Ectodermal cell (in vitro differentiated cells): ENCODE measurements around the gene ABCC9.
"Not testable (repeated sequence)": the region's sequence is repeated elsewhere in the genome, so short reads cannot be mapped to it uniquely, and the experiment has no call there.

Experiments used
- H3K27ac ChIP-seq: 2 replicates; pipeline ENCODE4 v1.7.0; 2013; ENCODE audit warnings: mild to moderate bottlenecking, low read depth, low read length; ENCODE audit not compliant: insufficient read depth, poor library complexity, severe bottlenecking
- H3K27me3 ChIP-seq: 2 replicates; pipeline ENCODE4 v1.7.0; 2013; ENCODE audit warnings: mild to moderate bottlenecking, low read length; ENCODE audit not compliant: insufficient read depth, control insufficient read depth, poor library complexity, severe bottlenecking
- H3K36me3 ChIP-seq: one replicate; pipeline ENCODE4 v1.7.0; 2013; ENCODE audit warnings: low read length; ENCODE audit not compliant: control insufficient read depth, insufficient read depth
- H3K4me1 ChIP-seq: one replicate; pipeline ENCODE4 v1.7.0; 2013; ENCODE audit warnings: low read length; ENCODE audit not compliant: control insufficient read depth, insufficient read depth
- H3K4me3 ChIP-seq: 2 replicates; pipeline ENCODE4 v1.7.0; 2013; ENCODE audit warnings: low read depth, low read length, control low read depth; ENCODE audit not compliant: insufficient read depth
- H3K9me3 ChIP-seq: 2 replicates; pipeline ENCODE4 v1.7.0; 2013; ENCODE audit warnings: mild to moderate bottlenecking, low read length, moderate library complexity; ENCODE audit not compliant: control insufficient read depth
- WGBS, 2 experiments: methylation state at CpG; one replicate each; pipeline ENCODE4 v1.1.7; 2013; ENCODE audit warnings: missing lambda C conversion rate in 2 of 2; 5-methylcytosine and 5-hydroxymethylcytosine counted together

Gene ABCC9

DNA sequence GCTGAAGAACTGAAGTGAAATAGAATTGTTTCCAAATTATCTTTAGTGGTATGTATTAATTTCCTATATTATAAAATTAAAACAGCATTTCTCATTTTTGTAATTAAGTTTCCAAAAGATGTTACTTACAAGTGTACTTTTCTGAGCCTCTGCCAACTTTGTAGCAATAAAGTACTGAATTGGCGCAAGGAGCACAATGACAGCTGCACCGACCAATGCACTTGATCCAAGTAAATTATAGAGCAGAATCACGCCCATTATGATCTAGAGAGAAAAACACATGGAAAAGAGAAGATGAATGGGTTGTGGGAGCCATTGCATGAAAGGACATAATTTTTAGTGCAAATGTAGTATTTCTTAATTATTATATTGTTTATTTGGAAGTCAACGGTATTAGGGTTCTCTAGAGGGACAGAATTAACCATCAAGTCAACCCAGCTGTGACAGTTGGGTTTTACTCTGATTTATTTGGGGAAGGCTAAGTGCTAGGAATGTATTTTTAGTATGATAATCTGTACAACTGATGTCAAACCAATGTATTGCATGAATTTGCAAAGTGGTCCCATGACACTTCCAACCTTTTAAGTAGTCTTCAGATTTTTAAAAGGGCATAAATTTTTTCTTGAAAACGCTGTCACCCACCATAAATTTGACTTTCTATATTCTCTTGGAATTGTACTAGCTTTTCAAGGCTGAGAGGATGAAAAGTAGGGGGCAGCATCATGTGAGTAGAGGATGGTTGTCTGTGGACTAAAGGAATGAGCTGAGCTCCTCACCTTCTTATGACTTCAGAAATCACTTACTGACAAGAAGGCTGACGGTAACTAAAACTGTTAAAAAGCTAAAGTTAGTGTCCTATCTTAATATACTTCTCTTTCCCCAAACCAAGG, 33.0 kb downstream of the ABCC9 start:
- peaks cover 4% of the 10 kb centered on the region for H3K4me1 ChIP-seq
- no peak overlapping the region for H3K4me3 ChIP-seq
- H3K27me3 ChIP-seq = no peaks in the 10 kb centered on the region
- H3K36me3 ChIP-seq = no peaks in the 10 kb centered on the region
- no peaks in the 10 kb centered on the region for H3K9me3 ChIP-seq
- WGBS, 2 experiments = 96 to 98% methylated on average over 5 to 6 of the region's 6 CpGs
- H3K27ac ChIP-seq = no peak overlapping the region

DNA sequence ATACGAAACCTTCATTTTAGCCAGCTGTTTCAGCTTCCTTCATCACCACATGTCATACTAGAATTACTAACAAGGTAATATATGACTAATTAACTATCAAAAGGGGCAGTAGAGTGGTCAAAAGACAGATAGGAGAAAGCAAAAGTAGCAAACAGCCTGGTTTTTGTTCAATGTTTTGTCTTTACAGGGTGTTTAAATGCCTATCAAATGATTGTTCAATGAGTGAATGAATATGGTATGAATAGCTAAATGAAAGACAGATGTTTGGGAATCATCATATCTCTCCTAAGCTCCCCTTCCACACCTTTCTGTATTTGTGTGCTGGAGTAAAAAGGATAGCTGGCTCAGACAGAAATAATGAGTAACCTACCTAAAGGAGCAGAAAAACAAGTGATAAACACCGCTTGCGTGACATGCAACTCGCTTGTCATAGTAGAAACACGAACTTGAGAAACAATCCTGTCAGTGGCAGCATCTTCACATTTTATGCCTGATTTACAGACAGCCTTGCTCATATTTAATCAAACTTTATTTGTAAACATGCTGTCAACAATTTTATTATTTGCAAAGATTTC, 34.2 kb downstream of the ABCC9 start:
- Histone ChIP-seq H3K4me1 (peaks cover 4% of the 10 kb centered on the region), H3K27ac (no peak overlapping the region), H3K9me3 (no peaks in the 10 kb centered on the region), H3K36me3 (no peaks in the 10 kb centered on the region), H3K27me3 (no peaks in the 10 kb centered on the region), H3K4me3 (no peak overlapping the region)
- 93% methylated on average over 4 of the region's 5 CpGs for WGBS, 2 experiments

DNA sequence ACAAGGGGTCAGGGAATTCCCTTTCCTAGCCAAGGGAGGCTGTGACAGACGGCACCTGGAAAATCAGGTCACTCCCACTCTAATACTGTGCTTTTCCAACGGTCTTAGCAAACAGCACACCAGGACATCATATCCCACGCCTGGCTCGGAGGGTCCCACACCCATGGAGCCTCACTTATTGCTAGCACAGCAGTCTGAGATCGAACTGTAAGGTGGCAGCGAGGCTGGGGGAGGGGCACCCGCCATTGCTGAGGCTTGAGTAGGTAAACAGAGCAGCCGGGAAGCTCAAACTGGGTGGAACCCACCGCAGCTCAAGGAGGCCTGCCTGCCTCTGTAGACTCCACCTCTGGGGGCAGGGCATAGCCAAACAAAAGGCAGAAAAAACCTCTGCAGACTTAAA, 41.7 kb downstream of the ABCC9 start:
- H3K4me3 ChIP-seq, H3K4me1 ChIP-seq, H3K9me3 ChIP-seq, H3K27ac ChIP-seq, H3K27me3 ChIP-seq, H3K36me3 ChIP-seq: not testable (repeated sequence)
- 81 to 83% methylated on average over 9 of the region's 9 CpGs for WGBS, 2 experiments

DNA sequence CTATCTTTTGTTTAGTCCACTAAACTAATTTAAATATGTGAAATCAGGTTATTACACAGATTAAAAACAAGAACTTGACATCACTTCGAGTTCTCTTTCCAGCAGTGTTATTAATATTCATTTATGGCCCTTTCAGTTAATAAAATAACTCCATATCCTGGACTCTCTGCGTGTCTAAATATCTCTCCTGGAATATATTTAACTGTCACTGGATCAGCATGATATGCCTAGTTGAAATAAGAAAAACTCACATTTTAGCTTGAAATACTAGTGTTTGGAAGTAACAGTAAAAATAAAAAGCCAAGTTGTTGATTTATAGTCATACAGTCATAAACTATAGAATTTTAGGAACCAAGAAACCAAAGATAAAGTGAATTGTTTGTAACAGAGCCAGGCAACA, 45.6 kb downstream of the ABCC9 start:
- no peak overlapping the region for H3K4me3 ChIP-seq
- 86 to 94% methylated on average over 2 of the region's 2 CpGs for WGBS, 2 experiments
- no peak overlapping the region for H3K27ac ChIP-seq
- no peaks in the 10 kb centered on the region for H3K27me3 ChIP-seq
- H3K9me3 ChIP-seq = no peaks in the 10 kb centered on the region
- no peaks in the 10 kb centered on the region for H3K36me3 ChIP-seq
- no peaks in the 10 kb centered on the region for H3K4me1 ChIP-seq

DNA sequence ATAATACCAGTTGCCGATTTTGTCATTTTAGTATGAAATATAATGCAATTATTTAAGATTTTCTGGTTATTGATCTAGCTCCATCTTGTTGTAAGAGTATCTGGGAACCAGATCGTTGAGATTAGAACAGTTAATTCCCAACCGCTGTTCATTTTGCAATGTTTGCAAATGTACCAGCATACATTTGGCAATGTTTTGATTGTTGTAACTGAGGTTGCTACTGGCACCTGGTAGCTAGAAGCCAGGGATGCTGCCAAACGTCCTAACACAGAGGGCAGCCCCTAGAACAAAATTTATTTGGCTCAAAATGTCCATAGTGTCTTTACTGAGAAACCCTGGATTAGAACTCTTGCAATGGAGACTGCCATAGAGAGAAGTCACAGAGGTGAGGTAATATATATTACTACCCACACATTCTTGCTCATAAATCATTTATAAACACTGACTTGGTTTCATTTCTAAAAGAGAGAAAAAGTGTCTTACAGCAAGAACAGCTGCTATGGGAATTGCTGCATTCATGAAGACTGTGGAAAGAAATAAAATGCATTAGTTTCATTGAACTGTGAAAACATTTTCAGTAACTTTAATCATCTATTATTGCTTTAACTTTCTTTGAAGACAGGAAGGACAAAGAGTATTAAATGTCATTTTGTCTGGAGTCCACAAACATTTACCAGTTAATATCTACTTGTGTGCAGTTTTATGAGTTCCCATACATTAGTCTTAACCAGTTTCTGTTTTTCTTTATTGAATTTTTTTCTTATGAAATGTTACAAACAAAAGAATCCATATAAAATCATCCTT, 46.2 kb downstream of the ABCC9 start:
- 88% methylated on average over 4 of the region's 4 CpGs for WGBS, 2 experiments
- H3K9me3 ChIP-seq = no peaks in the 10 kb centered on the region

DNA sequence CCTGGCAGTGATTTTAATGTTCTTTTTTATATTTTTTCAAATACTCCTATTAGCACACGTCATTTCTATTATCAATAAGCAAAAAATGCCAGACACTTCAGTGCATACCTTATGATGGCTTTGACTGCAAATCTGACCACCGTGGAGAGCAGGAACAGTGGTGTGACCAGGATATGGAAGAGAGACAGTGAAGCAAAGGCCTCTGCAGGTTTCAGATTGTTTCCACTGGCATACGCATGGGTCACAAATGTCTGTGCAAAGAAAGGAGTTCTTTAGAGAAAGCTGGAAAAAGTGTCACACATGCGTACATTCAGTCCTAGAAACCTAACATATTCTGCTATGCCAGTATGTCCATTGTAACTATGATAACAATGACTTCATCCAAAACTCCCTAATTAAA, 47.3 kb downstream of the ABCC9 start:
- Histone ChIP-seq H3K36me3 (no peaks in the 10 kb centered on the region), H3K27ac (no peak overlapping the region), H3K4me1 (no peaks in the 10 kb centered on the region), H3K9me3 (no peaks in the 10 kb centered on the region), H3K4me3 (no peak overlapping the region), H3K27me3 (no peaks in the 10 kb centered on the region)
- WGBS, 2 experiments = 90 to 91% methylated on average over 4 of the region's 4 CpGs

More for the DNA sequence above, 46.2 kb downstream of the ABCC9 start:
- Histone ChIP-seq H3K4me3 (no peak overlapping the region), H3K4me1 (no peaks in the 10 kb centered on the region), H3K27ac (no peak overlapping the region), H3K27me3 (no peaks in the 10 kb centered on the region), H3K36me3 (no peaks in the 10 kb centered on the region)

DNA sequence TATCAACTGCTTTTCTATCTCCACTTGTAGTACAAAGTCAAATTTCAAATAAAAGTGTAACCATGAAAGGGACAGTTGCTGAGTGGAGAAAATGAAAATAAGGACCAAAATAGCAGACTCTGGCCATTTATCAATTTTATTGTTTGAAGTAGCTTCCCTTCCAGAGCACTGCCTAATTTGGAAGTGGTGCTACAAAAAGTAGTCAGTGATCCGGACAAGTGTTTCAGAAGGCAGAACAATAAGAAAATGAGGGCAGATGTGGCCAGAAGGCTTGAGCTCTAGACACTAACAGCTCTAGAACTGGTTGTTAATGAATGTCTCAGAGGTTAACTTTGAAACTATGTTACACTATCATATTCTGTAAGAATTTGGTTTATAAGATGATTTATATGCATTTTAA, 48.9 kb downstream of the ABCC9 start:
- WGBS, 2 experiments = 87 to 94% methylated on average over 1 of the region's 1 CpG
- H3K4me3 ChIP-seq = no peak overlapping the region
- H3K27me3 ChIP-seq = no peaks in the 10 kb centered on the region
- H3K9me3 ChIP-seq = no peaks in the 10 kb centered on the region
- H3K4me1 ChIP-seq = no peaks in the 10 kb centered on the region
- no peaks in the 10 kb centered on the region for H3K36me3 ChIP-seq
- no peak overlapping the region for H3K27ac ChIP-seq

DNA sequence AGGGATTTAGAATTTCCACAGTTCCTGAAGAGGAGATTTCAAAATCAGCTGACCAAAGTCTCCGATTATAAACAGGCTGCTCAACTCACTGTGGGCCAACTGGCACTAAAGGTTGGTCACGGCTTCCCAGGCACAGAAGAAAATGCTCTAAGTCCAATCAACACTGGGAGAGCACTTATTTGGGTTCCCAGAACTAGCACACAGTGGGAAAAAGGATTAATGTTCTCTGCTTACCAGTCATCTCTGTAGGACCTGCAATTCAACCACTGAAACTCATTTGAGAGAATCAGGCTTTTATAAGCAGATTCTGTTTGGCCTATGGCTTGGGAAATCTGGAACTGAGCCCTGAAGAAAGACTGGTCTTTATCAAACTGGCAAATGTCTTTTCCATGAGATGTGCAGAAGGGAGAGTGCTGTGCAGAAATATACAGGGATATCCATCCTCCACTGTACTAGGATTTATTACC, 49.4 kb downstream of the ABCC9 start:
- 87 to 89% methylated on average over 2 of the region's 2 CpGs for WGBS, 2 experiments
- Histone ChIP-seq H3K4me1 (no peaks in the 10 kb centered on the region), H3K9me3 (no peaks in the 10 kb centered on the region), H3K36me3 (no peaks in the 10 kb centered on the region), H3K27ac (no peak overlapping the region), H3K4me3 (no peak overlapping the region), H3K27me3 (no peaks in the 10 kb centered on the region)

DNA sequence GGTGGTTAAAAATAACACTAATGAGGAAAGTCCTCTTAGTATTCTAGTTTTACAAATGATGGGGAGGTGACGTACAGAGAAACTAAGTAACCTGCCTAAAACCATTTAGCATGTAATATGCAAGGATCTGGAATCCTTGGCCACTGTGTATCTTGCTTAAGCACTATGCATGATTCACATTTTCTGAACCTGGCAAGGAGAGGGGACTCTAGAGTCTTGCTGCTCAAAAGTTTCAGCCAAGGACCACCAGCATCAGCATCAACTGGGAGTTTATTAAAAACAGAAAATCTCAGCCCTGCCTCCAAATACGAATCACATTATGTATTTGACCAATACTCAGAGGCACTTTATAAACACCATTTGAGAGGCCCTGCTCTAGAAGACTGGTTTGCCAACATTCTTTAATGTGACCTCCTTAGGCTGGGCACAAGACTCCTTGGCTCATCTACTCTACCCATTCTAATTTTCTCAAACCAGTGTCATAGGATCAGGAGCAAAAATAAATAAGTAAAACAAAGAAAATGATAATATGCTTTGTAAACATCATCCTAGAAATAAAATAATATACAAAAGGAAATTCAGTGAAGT, 52.9 kb downstream of the ABCC9 start:
- Histone ChIP-seq H3K27me3 (no peaks in the 10 kb centered on the region), H3K4me3 (no peak overlapping the region), H3K9me3 (no peaks in the 10 kb centered on the region), H3K4me1 (no peaks in the 10 kb centered on the region), H3K36me3 (no peaks in the 10 kb centered on the region), H3K27ac (no peak overlapping the region)
- 90 to 92% methylated on average over 2 of the region's 2 CpGs for WGBS, 2 experiments

DNA sequence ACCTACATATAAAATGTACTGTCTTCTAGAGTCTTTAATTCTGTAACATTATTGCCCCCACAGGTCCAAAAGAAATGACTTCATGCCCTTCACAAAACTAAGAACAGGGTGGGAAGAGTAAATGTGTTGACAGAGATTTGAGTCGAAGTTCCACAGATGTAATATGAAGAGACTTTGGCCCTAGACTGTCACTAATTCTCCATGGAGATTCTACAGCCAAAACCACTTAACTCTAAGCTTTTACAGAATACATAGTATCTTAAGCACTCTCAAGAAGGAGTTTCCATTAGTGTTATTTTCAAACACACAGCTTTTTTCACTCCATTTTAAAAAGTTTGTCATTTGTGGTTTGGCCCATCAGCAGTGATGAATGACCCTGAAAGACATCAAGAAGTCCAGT, 56.3 kb downstream of the ABCC9 start:
- H3K36me3 ChIP-seq = no peaks in the 10 kb centered on the region
- WGBS, 2 experiments = 100% methylated on average over 1 of the region's 1 CpG
- no peaks in the 10 kb centered on the region for H3K9me3 ChIP-seq
- no peak overlapping the region for H3K4me3 ChIP-seq
- no peaks in the 10 kb centered on the region for H3K27me3 ChIP-seq
- H3K27ac ChIP-seq = no peak overlapping the region
- H3K4me1 ChIP-seq = no peaks in the 10 kb centered on the region
